Measurements from ENCODE around the gene SAXO2.
"Not testable (repeated sequence)": the region's sequence is repeated elsewhere in the genome, so short reads cannot be mapped to it uniquely, and the experiment has no call there.

SAXO2 gene

DNA sequence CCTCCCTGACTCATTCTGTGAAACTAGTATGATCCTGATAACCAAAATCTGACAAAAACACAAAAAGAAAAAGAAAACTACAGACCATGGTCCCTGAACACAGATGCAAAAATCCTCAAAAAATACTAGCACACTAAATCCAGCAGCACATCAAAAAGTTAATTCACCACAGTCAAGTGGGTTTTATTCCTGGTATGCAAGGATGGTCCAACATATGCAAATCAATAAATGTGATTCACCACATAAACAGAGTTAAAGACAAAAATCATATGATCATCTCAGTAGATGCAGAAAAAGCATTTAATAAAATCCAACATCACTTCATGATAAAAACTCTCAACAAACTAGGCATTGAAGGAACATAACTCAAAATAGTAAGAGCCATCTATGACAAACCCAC, 12.8 kb downstream of the SAXO2 start:
- H3K4me3 ChIP-seq (ENCODE audit: control insufficient read depth, low read depth, low read length) = no peak overlapping the region
- TF ChIP-seq, protein P1, sequence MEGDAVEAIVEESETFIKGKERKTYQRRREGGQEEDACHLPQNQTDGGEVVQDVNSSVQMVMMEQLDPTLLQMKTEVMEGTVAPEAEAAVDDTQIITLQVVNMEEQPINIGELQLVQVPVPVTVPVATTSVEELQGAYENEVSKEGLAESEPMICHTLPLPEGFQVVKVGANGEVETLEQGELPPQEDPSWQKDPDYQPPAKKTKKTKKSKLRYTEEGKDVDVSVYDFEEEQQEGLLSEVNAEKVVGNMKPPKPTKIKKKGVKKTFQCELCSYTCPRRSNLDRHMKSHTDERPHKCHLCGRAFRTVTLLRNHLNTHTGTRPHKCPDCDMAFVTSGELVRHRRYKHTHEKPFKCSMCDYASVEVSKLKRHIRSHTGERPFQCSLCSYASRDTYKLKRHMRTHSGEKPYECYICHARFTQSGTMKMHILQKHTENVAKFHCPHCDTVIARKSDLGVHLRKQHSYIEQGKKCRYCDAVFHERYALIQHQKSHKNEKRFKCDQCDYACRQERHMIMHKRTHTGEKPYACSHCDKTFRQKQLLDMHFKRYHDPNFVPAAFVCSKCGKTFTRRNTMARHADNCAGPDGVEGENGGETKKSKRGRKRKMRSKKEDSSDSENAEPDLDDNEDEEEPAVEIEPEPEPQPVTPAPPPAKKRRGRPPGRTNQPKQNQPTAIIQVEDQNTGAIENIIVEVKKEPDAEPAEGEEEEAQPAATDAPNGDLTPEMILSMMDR (IDR thresholded peaks at IDR 0.05; ENCODE audit: control insufficient read depth, insufficient read depth, low read depth, low read length, missing control alignments) = no peak

DNA sequence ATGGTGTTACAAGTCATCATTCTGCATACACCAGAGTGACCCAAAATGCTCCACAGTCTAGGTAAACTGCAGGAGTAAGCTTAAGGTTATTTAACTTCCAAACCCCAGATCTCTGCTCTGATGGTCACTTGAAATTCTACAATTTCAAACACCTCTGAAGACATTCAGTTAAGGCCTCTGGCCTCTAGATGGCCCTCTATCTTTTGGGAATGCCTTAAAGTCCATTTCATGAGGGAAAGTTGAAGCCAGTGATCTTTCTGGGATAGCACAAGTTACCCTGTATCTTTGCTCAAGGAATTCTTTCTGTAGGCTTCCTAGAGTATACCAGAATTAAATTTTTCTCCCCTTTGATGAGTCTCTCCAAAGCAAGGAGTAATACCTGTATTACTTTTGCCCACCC, 18.7 kb downstream of the SAXO2 start:
- H3K4me3 ChIP-seq (ENCODE audit: control insufficient read depth, low read depth, low read length); DNase-seq (ENCODE audit: low read depth): not testable (repeated sequence)
- TF ChIP-seq, protein P1 (IDR thresholded peaks at IDR 0.05; ENCODE audit: control insufficient read depth, insufficient read depth, low read depth, low read length, missing control alignments) = peak; percentile 16

More for the DNA sequence above, 12.8 kb downstream of the SAXO2 start:
- DNase-seq (ENCODE audit: low read depth) = no peak

DNA sequence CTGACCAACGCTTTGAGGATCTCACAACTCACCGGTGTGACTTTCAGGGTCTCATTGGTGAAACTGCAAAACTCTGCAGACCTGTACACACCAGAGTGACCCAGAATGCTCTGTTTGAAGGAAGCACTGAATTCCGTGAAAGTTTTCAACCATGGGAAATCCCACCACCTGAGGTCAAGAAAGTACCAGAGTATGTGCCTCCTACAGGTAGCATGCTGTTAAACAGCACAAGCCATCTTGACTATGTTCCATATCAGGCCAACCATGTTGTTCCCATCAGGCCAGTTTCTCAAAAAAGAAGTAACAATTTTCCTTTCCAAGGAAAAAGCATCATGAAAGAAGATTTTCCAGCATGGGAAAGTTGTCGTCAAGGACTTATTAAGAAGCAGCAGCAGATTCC, 19.8 kb downstream of the SAXO2 start:
- not testable (repeated sequence) for H3K4me3 ChIP-seq (ENCODE audit: control insufficient read depth, low read depth, low read length); DNase-seq (ENCODE audit: low read depth)

- H3K4me3 ChIP-seq (ENCODE audit: control insufficient read depth, low read depth, low read length); DNase-seq (ENCODE audit: low read depth): not testable (repeated sequence)
Measured at GRCh38 chr15:82284381-82284780, 21.8 kb downstream of the SAXO2 start.

GRCh38 chr15:82286475-82286874, 23.9 kb downstream of the SAXO2 start:
- DNase-seq (ENCODE audit: low read depth); H3K4me3 ChIP-seq (ENCODE audit: control insufficient read depth, low read depth, low read length): not testable (repeated sequence)

DNA sequence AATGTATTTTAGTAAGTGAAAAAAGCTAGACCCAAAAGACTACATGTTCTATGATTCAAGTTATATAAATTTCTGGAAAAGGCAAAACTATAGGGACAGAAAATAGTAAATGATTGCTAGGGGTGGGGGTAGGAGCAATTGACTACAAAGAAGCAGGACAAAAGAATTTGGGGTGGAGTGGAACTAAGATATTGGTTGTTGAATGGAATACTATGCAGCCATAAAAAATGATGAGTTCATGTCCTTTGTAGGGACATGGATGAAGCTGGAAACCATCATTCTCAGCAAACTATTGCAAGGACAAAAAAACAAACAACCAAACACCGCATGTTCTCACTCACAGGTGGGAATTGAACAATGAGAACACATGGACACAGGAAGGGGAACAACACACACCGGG, 25.6 kb downstream of the SAXO2 start:
- H3K4me3 ChIP-seq (ENCODE audit: control insufficient read depth, low read depth, low read length); DNase-seq (ENCODE audit: low read depth): not testable (repeated sequence)

DNA sequence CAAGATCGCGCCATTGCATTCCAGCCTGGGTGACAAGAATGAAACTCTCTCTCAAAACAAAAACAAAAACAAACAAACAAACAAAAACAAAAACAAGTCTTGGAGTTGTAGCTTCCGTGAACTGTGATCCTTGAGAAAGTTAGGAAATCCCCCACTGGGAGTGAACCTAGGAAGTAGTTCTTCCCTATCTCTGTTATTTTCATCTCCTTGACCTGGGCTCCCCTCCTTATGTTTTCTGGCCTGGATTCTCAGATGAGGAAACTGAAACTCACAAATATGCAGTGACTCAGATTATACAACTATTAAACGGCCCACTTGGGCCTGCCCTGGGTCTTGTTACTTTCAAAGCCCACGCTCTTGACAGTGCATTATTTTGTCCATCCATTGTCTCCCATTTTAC, 29.7 kb downstream of the SAXO2 start:
- no peak for DNase-seq (ENCODE audit: low read depth)
- TF ChIP-seq, protein P1 (IDR thresholded peaks at IDR 0.05; ENCODE audit: control insufficient read depth, insufficient read depth, low read depth, low read length, missing control alignments) = no peak
- H3K4me3 ChIP-seq (ENCODE audit: control insufficient read depth, low read depth, low read length) = no peak overlapping the region

GRCh38 chr15:82294061-82294690, 31.6 kb downstream of the SAXO2 start:
- TF ChIP-seq, protein P1 (IDR thresholded peaks at IDR 0.05; ENCODE audit: control insufficient read depth, insufficient read depth, low read depth, low read length, missing control alignments) = no peak
- DNase-seq (ENCODE audit: low read depth) = no peak
- H3K4me3 ChIP-seq (ENCODE audit: control insufficient read depth, low read depth, low read length) = no peak overlapping the region

- no peak for DNase-seq (ENCODE audit: low read depth)
- H3K4me3 ChIP-seq (ENCODE audit: control insufficient read depth, low read depth, low read length) = no peak overlapping the region
- TF ChIP-seq, protein P1 (IDR thresholded peaks at IDR 0.05; ENCODE audit: control insufficient read depth, insufficient read depth, low read depth, low read length, missing control alignments) = no peak
Measured at GRCh38 chr15:82297546-82297945, 34.9 kb downstream of the SAXO2 start.
